Body of pancreas (tissue), 4 donors: Measurements from ENCODE around the gene TNIP1. TPM values are rescaled to one million over a fixed set of nuclear protein-coding genes. Genes with fewer than 3 reads are reported as not detected.

Experiments
- ATAC-seq: fragments of 150-250 bp; one replicate; pipeline ENCODE4 v1.9.1; 2016
- DNase-seq, 4 donors: peaks; one replicate each; pipeline ENCODE4 v3.0.0-alpha.2; 2019
- H3K27ac ChIP-seq, 4 donors: fragments of 200-600 bp; sonication (generic); 1 replicate in 3 of 4; 2 replicates in 1 of 4; pipeline versions ENCODE4 v1.5.1 to v1.6.1; 2016 to 2019; ENCODE audit warnings: mild to moderate bottlenecking in 1 of 4, mixed read lengths in 1 of 4, moderate library complexity in 1 of 4
- H3K27me3 ChIP-seq, 2 donors: fragments of 200-600 bp; sonication (generic); one replicate each; pipeline ENCODE4 v1.6.0; 2016; ENCODE audit warnings: mild to moderate bottlenecking in 1 of 2
- H3K36me3 ChIP-seq, 2 donors: fragments of 200-600 bp; sonication (generic); replicated peaks in 1 of 2; 2 replicates each; pipeline ENCODE4 v1.5.1; 2016; ENCODE audit warnings: low read depth in 2 of 2; ENCODE audit not compliant: insufficient read depth in 1 of 2
- H3K4me1 ChIP-seq: fragments of 200-600 bp; sonication (generic); one replicate; pipeline ENCODE4 v1.6.0; 2016
- H3K4me3 ChIP-seq, 2 donors: fragments of 200-600 bp; sonication (generic); 1 replicate in 1 of 2; 2 replicates in 1 of 2; pipeline ENCODE4 v1.5.1; 2016 to 2019
- H3K9me3 ChIP-seq, 3 donors: fragments of 200-600 bp; sonication (generic); 1 replicate in 2 of 3; 2 replicates in 1 of 3; pipeline ENCODE4 v1.5.1; 2016
- POLR2A ChIP-seq, 3 donors: fragments of 450-650 bp; IDR thresholded peaks; one replicate each; pipeline ENCODE4 v1.6.1; 2016; ENCODE audit warnings: antibody characterized with exemption in 3 of 3, mild to moderate bottlenecking in 2 of 3
- WGBS, 2 donors: methylation state at CpG; one replicate each; pipeline ENCODE4 v1.1.5; 2017; 5-methylcytosine and 5-hydroxymethylcytosine counted together
- intact Hi-C: fragments of 100-400 bp; cut with DNase I; formaldehyde crosslinking; loops from one replicate; pipeline ENCODE4 v1.15.1; 2023
- total RNA-seq, 2 donors: library from RNA; depleted of rRNA; stranded (reverse); fragments of >200 nt; gene quantifications; one replicate each; pipeline ENCODE4 v1.1.0, GENCODE V29; 2016
- TF ChIP-seq, protein P1 (sequence below), 7 experiments: fragments of 450-650 bp in 4 of 7; fragments of 200-600 bp in 3 of 7; sonication (generic) in 3 of 7; IDR thresholded peaks; one replicate each; pipeline ENCODE4 v1.5.1; 2016 to 2019; ENCODE audit warnings: antibody characterized with exemption in 7 of 7

TNIP1 gene
- total RNA-seq, 2 donors from 2014 or later: 89.3 to 111 TPM

- no peaks in the 10 kb centered on the region for H3K27me3 ChIP-seq
- ATAC-seq (peak; percentile 45), DNase-seq (peak; percentile 70 to 77 (median 74))
- no peak for TF ChIP-seq POLR2A (IDR thresholded peaks at IDR 0.05)
- TF ChIP-seq, protein P1, sequence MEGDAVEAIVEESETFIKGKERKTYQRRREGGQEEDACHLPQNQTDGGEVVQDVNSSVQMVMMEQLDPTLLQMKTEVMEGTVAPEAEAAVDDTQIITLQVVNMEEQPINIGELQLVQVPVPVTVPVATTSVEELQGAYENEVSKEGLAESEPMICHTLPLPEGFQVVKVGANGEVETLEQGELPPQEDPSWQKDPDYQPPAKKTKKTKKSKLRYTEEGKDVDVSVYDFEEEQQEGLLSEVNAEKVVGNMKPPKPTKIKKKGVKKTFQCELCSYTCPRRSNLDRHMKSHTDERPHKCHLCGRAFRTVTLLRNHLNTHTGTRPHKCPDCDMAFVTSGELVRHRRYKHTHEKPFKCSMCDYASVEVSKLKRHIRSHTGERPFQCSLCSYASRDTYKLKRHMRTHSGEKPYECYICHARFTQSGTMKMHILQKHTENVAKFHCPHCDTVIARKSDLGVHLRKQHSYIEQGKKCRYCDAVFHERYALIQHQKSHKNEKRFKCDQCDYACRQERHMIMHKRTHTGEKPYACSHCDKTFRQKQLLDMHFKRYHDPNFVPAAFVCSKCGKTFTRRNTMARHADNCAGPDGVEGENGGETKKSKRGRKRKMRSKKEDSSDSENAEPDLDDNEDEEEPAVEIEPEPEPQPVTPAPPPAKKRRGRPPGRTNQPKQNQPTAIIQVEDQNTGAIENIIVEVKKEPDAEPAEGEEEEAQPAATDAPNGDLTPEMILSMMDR (IDR thresholded peaks at IDR 0.05): peak; percentile 59 to 87 (median 81)
- H3K4me1 ChIP-seq: peaks cover 15% of the 10 kb centered on the region
- H3K4me3 ChIP-seq: no peak overlapping the region
- no peak overlapping the region for H3K27ac ChIP-seq
- intact Hi-C loops: loop anchor here (5.0 kb wide), 2 partner anchors 36 to 111 kb away; no protein-coding TSS in a partner anchor
- peaks cover 0 to 2% of the 10 kb centered on the region in 2 donors for H3K36me3 ChIP-seq
- 9 to 14% methylated on average over 7 to 9 of the region's 9 CpGs for WGBS, 2 donors
- H3K9me3 ChIP-seq: no peaks in the 10 kb centered on the region
Measured at GRCh38 chr5:151126199-151126645, 45.4 kb upstream of the TNIP1 start.

DNA sequence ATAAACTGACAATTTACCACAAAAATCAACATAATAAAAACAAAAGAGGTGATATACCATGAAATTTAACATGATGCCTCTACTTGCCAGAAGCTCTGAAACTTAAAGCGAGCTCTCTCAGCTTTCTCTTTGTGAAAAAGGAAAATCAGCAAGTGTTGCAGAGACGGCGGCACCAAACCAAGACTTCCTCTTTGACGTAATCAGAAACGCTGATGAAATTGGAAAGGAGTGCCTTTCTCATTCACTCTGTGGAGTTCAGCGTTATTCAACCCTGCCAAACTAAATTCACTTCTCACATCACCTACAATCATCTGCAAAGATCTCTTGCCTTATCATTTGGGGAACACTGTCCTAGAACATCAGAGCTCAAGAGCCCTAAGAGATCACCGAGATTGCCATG, 44.6 kb upstream of the TNIP1 start:
- intact Hi-C loops: loop anchor here (5.0 kb wide), 2 partner anchors 37 to 112 kb away; no protein-coding TSS in a partner anchor
- peaks cover 12% of the 10 kb centered on the region for H3K4me1 ChIP-seq
- TF ChIP-seq POLR2A (IDR thresholded peaks at IDR 0.05): no peak
- TF ChIP-seq, protein P1 (IDR thresholded peaks at IDR 0.05): no peak
- H3K27me3 ChIP-seq: no peaks in the 10 kb centered on the region
- H3K27ac ChIP-seq: no peak overlapping the region
- no peaks in the 10 kb centered on the region for H3K9me3 ChIP-seq
- ATAC-seq (no peak), DNase-seq (no peak)
- 76 to 77% methylated on average over 7 of the region's 7 CpGs for WGBS, 2 donors
- H3K36me3 ChIP-seq: peaks cover 0 to 2% of the 10 kb centered on the region in 2 donors
- no peak overlapping the region for H3K4me3 ChIP-seq

GRCh38 chr5:151123897-151124751, 43.3 kb upstream of the TNIP1 start:
- H3K4me1 ChIP-seq: peaks cover 9% of the 10 kb centered on the region
- intact Hi-C loops: no loop called here
- peak; percentile 74 for ATAC-seq
- no peak overlapping the region for H3K4me3 ChIP-seq
- no peaks in the 10 kb centered on the region for H3K9me3 ChIP-seq
- peak; percentile 77 to 92 (median 82) for DNase-seq
- H3K27ac ChIP-seq: no peak overlapping the region
- 74 to 80% methylated on average over 15 to 17 of the region's 17 CpGs for WGBS, 2 donors
- no peaks in the 10 kb centered on the region for H3K27me3 ChIP-seq
- H3K36me3 ChIP-seq: peaks cover 0 to under 1% of the 10 kb centered on the region in 2 donors
- no peak for TF ChIP-seq POLR2A (IDR thresholded peaks at IDR 0.05)
- TF ChIP-seq, protein P1 (IDR thresholded peaks at IDR 0.05): no peak

DNA sequence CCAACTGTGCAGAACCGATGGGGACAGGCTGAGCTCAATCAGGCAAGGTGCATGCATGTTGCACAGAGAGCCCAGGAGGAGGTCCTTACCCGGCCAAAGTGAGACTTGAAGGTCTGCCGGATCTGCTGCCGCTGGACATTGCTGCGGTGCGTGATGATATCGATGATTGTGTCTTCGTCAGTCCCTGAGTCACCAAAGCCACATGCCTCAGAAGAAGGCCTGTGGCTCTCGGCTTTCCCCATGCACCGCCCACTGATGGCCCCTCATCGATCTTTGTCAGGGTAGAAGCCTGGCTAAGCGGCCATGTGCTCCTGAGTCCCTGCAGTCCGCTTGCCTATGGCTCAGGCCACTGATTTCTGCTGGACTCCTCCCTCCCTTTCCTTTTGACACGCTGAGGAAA, 42.0 kb upstream of the TNIP1 start:
- Histone ChIP-seq H3K36me3 (no peaks in the 10 kb centered on the region), H3K4me3 (no peak overlapping the region), H3K27me3 (no peaks in the 10 kb centered on the region), H3K4me1 (peaks cover 9% of the 10 kb centered on the region), H3K27ac (no peak overlapping the region), H3K9me3 (no peaks in the 10 kb centered on the region)
- ATAC-seq (no peak), DNase-seq (no peak)
- TF ChIP-seq, protein P1 (IDR thresholded peaks at IDR 0.05): no peak
- TF ChIP-seq POLR2A (IDR thresholded peaks at IDR 0.05): no peak
- intact Hi-C loops: no loop called here
- WGBS, 2 donors: 91 to 96% methylated on average over 12 to 14 of the region's 14 CpGs
